Stimulated activated CD4-positive, alpha-beta T cell treated with anti-CD3 and anti-CD28 coated beads, TNF-alpha, amount 100 ng/mL, for 24 hours (primary cell): ENCODE measurements around the gene TET3.

Experiments used
- DNase-seq, 3 experiments: peaks; one replicate each; pipeline ENCODE4 v3.0.0-alpha.2; 2020; ENCODE audit warnings: low read depth in 3 of 3

TET3 gene

DNA sequence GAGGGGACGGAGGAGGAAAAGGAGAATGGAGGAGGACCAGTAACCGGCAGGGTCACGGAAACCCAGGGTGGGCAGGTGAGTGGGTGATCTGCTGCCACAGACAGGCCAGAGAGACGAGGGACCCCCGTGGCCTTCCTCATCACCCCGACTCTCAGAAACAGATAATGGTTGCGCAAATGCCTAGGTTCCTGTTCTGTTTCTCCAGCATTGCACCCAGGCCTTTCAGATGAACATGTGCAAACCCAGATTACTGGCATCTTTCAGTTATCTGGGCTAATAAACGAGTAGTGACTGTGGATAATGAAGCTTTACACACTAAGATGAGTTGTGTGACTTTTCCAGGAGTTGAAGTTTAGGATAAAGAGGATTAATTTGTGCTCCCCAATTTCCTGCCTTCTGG is 46.5 kb downstream of the TET3 start:
- no peak for DNase-seq

GRCh38 chr2:74031959-74032287 is 47.2 kb downstream of the TET3 start:
- no peak for DNase-seq

DNA sequence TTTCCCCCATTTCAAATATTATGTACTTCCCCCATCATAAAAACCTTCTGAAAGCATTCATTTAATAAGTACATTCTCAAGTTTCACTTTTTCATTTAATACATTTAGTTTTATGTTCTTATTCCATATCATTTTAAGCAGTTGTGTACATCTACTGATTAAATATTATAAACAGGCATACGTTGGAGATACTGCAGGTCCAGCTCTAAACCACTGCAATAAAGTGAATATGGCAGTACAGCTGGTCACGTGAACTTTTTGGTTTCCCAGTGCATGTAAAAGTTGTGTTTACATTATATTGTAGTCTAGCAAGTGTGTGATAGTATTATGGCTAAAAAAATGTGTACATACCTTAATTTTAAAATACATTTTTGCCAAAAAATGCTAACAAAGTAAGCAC is 48.7 kb downstream of the TET3 start:
- no peak for DNase-seq
